Measurements from ENCODE around the gene CIAO3. TPM values are rescaled to one million over a fixed set of nuclear protein-coding genes. Genes with fewer than 3 reads are reported as not detected.

CIAO3 gene
- polyA plus RNA-seq, 1 experiment = 23.1 TPM

DNA sequence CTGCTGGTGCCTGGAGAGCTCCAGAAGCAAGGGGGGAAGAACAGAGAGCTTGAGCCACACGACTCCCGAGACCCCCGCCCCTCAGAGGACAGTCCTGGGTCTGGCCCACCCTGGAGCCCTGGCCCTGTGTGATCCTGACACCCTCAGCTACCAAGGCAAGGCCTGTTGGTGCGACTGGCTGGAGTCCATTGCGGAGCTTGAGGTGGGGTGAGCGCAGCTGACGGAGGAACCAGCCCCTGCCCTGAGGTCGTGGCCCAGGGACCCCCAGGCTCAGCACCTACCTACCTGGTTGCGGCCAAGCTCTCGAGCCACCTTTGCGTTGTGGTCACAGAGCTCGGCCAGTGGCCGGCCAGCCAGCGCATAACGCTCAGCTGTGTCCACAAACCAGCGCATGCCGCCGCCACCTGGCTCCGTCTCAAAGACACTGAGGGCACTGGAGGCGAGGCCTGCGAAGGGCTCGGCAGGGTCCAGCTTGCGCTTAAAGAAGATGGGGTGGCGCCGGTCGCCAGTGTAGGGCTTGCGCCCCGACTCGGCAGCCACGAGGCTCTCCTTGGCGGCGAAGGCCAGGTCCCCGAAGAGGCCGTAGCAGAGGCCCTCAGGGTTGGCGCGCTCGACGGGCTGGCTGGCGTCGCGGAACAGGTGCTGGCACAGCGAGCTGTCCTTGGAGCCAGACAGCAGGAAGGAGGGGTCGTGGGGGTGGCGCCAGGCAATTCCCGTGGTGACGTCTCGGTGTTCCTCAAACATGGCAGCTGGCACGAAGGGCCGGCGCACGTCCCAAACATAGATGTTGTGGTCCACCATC, 54.1 kb downstream of the CIAO3 start:
- peaks cover 21% of the 10 kb centered on the region for H3K36me3 ChIP-seq (ENCODE audit: control insufficient read depth, insufficient read depth, low read length)
- no peak for DNase-seq (ENCODE audit: low read depth)
- H3K27me3 ChIP-seq (ENCODE audit: control insufficient read depth, insufficient read depth, low read length) = no peaks in the 10 kb centered on the region
- POLR2A ChIA-PET = no interaction called here
- no peak overlapping the region for H3K4me3 ChIP-seq (ENCODE audit: low read depth, low read length)
- CTCF ChIA-PET = interaction anchor here (0.7 to 1.1 kb wide), 2 partner anchors 33 to 94 kb away, joined by 4 read pairs; no protein-coding TSS in a partner anchor
- TF ChIP-seq CTCF (IDR thresholded peaks at IDR 0.05; ENCODE audit: insufficient read depth, low read depth, low read length) = no peak

DNA sequence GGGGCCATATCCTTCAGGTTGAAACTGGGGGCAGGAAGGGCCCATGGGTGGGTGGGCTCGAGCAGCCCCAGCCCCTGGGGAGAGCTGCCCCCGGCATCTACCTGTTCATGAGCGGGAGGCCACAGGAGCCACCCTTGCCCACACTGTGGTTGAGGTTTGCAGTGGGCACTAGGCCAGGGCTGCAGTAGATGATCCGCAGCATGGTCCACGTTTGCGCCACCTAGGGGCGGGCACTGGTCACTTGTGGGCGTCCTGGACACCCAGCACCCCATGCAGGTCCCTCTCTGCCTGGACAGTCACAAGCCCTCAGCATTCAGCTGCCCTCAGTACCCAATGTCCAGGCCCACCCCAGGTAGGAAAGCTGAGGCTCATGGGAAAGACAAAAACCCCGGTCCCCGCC, 54.8 kb downstream of the CIAO3 start:
- peak; percentile 60 for TF ChIP-seq CTCF (IDR thresholded peaks at IDR 0.05; ENCODE audit: insufficient read depth, low read depth, low read length)
- Histone ChIP-seq H3K27me3 (ENCODE audit: control insufficient read depth, insufficient read depth, low read length) (no peaks in the 10 kb centered on the region), H3K4me3 (ENCODE audit: low read depth, low read length) (no peak overlapping the region), H3K36me3 (ENCODE audit: control insufficient read depth, insufficient read depth, low read length) (peaks cover 23% of the 10 kb centered on the region)
- CTCF ChIA-PET = interaction anchor here (0.7 to 1.1 kb wide), 2 partner anchors 34 to 95 kb away, joined by 4 read pairs; no protein-coding TSS in a partner anchor
- DNase-seq (ENCODE audit: low read depth) = no peak
- POLR2A ChIA-PET = no interaction called here

DNA sequence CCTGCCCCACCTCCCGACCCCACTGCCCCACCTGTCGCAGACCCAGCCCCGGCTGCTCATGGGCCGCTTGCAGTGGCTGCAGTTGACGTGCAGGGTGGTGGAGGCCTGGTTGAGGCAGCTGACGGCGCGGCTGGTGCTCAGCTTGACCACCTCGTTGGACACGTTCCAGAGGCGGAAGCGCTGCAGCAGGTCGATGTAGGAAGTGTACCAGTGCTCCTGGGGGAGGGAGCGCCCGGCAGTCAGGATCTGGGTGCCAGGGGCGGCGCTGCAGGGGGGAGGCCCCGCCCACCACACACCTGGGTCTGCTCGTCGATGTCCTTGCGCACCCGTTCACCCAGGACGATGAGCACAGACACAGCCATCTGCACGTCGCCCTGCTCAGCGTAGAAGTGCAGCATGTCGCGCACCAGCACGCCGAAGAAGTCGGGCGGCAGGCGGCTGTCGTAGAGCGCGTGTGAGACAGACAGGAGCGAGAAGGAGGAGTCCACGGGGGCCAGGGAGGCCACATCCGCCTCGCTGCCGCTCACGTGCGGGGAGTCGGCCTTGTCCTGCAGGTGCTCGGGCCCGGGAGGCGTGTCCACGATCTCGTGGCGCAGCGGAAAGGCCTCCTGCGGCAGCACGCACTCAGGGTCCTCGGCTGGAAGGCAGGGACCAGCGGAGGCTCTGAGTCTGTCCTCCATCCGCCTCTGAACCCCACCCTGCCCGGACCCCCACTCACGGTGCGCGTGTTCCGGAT, 55.7 kb downstream of the CIAO3 start:
- no peak for DNase-seq (ENCODE audit: low read depth)
- POLR2A ChIA-PET = no interaction called here
- Histone ChIP-seq H3K27me3 (ENCODE audit: control insufficient read depth, insufficient read depth, low read length) (no peaks in the 10 kb centered on the region), H3K4me3 (ENCODE audit: low read depth, low read length) (peak overlapping the region; percentile 55; the same call in 1 of the 2 replicates), H3K36me3 (ENCODE audit: control insufficient read depth, insufficient read depth, low read length) (peaks cover 23% of the 10 kb centered on the region)
- CTCF ChIA-PET = no interaction called here
- TF ChIP-seq CTCF (IDR thresholded peaks at IDR 0.05; ENCODE audit: insufficient read depth, low read depth, low read length) = no peak

- Histone ChIP-seq H3K4me3 (ENCODE audit: low read depth, low read length) (peak within 1 kb of the TSS; percentile 55), H3K36me3 (ENCODE audit: control insufficient read depth, insufficient read depth, low read length) (peaks cover 23% of the 10 kb centered on the region), H3K27me3 (ENCODE audit: control insufficient read depth, insufficient read depth, low read length) (no peaks in the 10 kb centered on the region)
- DNase-seq (ENCODE audit: low read depth) = peak; percentile 66
- POLR2A ChIA-PET = no interaction called here
- CTCF ChIA-PET = interaction anchor here (1.0 kb wide), 1 partner anchor 26 kb away, joined by 3 read pairs; no protein-coding TSS in a partner anchor
- TF ChIP-seq CTCF (IDR thresholded peaks at IDR 0.05; ENCODE audit: insufficient read depth, low read depth, low read length) = no peak
These were observed 56.6 kb downstream of the CIAO3 start, which contains the start of gene JMJD8 for GRCh38 chr16:684071-684794. JMJD8 (minus strand) TSS chr16:684334; CDS start chr16:684319, 15 bp downstream.
